ENCODE data around the gene SSR3.
A peak's percentile ranks its signal among the peaks of the same experiment; 100 is the strongest.
"Not testable (repeated sequence)": the region's sequence is repeated elsewhere in the genome, so short reads cannot be mapped to it uniquely, and the experiment has no call there.

The SSR3 gene

GRCh38 chr3:156554842-156555687 lies at the start of gene SSR3:
Gene SSR3 (minus strand): TSS chr3:156555117. CDS start chr3:156555089, 28 bp downstream.
- peak; percentile 97 for DNase-seq

- DNase-seq = no peak
Measured at GRCh38 chr3:156604064-156604641, 49.2 kb upstream of the SSR3 start.

DNA sequence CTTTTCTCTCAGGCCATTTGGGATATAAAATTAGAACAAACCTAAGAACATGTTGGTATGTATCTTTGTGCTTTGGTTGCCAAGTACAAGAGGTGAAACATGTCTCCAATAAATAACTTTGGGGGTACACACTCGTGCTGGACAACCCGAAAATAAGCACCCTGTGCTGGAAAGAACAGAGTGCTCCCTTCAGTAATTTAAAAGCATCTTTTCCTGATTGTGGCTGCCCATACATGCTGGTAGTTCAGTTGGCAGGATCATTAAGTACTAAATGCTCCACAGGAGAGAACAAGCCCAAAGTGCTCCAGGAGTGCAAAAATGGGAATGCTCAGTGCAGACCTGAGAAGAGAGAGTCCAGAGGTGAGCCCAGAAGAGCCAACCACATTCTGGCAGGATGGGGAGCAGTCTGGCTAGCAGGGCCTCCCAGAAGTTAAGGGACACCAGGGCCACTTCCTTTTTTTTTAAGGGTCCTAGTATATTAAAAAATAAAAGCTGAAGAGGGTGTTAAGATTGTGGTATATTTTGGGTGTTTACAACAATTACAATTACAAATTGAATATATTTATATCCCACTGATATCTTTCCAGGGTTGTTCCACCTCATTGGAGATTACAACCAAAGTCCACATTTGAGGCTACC lies 48.6 kb upstream of the SSR3 start:
- no peak for DNase-seq

DNA sequence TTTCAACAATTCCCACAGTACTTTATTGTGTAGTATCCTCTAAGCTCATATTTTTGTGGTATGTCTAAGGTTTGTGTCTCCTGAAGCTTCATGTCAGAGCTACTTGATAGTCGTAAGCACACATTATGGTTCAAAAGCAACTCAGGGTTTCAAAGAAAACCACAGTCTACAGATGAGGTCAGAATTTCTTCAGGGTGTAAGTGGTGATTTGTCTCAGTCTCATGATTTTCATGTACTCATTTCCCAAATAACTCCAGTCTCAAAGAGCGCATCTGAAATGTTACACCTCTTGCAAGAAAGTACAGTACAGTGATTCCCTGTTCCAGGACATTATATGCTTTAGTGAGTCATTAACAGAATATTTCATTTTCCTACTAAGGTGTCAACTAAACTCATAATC lies 47.5 kb upstream of the SSR3 start:
- no peak for DNase-seq

- no peak for DNase-seq
Measured at GRCh38 chr3:156601497-156601896, 46.6 kb upstream of the SSR3 start.

GRCh38 chr3:156600834-156601233 lies 45.9 kb upstream of the SSR3 start:
- DNase-seq = no peak

DNA sequence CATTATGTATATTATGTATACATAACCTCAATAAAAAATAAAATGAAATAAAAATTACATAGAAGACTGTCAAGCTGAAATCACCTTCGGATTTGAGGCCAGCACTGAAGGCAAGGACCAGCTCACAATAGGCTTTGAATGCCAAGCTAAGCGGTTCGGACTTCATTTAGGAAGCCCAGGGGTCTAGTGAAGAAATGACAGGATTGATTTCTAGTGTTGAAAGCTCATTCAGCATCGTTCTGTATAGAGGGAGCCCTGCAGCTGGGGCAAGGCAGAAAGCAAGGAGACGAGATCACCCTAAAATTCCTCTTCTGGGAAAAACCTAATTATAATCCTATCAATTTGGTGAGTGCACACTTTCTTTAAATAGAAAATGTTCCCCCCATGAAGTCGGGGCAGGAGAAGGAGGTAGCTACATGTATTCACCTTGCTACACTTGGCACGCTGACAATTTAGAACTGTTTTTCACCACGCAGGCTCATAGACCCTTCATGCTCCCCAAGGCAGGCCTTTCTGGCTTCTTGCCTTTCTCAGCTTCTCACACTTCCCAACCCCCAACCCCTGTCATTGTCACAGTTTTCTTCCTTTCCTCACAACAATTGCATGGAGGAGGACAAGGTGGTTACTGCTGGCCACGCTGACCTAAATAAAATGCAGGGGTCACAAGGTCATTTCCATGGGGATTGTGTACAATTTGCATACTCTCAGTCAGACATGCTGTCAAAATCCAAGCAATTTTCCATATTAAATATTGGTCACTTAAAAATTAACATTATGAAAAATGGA lies 44.4 kb upstream of the SSR3 start:
- DNase-seq = no peak

GRCh38 chr3:156598413-156598812 lies 43.5 kb upstream of the SSR3 start:
- DNase-seq = no peak

- no peak for DNase-seq
Measured at GRCh38 chr3:156594219-156594683, 39.3 kb upstream of the SSR3 start.

- no peak for DNase-seq
Measured at GRCh38 chr3:156593814-156594213, 38.9 kb upstream of the SSR3 start.

DNA sequence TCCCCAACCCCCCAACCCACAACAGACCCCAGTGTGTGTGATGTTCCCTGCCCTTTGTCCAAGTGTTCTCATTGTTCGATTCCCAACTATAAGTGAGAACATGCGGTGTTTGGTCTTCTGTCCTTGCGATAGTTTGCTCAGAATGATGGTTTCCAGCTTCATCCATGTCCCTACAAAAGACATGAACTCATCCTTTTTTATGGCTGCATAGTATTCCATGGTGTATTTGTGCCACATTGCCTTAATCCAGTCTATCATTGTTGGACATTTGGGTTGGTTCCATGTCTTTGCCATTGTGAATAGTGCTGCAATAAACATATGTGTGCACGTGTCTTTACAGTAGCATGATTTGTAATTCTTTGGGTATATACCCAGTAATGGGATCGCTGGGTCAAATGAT lies 34.9 kb upstream of the SSR3 start:
- DNase-seq = not testable (repeated sequence)

GRCh38 chr3:156587760-156588069 lies 32.8 kb upstream of the SSR3 start:
- DNase-seq = no peak

GRCh38 chr3:156586905-156587759 lies 32.2 kb upstream of the SSR3 start:
- no peak for DNase-seq

DNA sequence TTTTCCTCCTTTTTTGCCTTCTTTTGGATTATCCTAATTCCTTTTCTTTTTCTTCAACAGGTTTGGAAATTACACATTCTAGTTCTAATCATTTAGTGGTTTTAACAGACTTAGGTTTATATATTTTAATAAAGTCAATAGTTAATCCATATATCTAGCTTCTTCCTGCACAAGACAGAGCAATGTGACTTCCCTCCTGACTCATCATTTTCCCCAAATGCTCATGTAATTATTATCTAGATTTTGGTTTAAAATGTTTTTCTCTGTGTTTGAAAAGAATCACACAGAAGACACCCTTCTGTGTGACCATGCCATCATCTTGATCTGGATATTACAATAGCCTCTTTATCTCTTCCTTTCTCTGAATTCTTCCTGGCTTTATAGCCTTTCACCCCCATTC lies 28.6 kb upstream of the SSR3 start:
- DNase-seq = no peak

GRCh38 chr3:156582532-156583183 lies 27.7 kb upstream of the SSR3 start:
- no peak for DNase-seq

- DNase-seq = no peak
Measured at GRCh38 chr3:156581954-156582353, 27.0 kb upstream of the SSR3 start.

- no peak for DNase-seq
Measured at GRCh38 chr3:156581033-156581432, 26.1 kb upstream of the SSR3 start.

GRCh38 chr3:156579427-156579851 lies 24.5 kb upstream of the SSR3 start:
- no peak for DNase-seq

- DNase-seq = no peak
Measured at GRCh38 chr3:156577736-156578135, 22.8 kb upstream of the SSR3 start.

GRCh38 chr3:156576651-156577348 lies 21.9 kb upstream of the SSR3 start:
- no peak for DNase-seq

- no peak for DNase-seq
Measured at GRCh38 chr3:156576051-156576450, 21.1 kb upstream of the SSR3 start.

All from activated effector memory CD4-positive, alpha-beta T cell treated with Interleukin-2 at 50 U/mL for 16 hours (primary cell).